Activated CD4-positive, alpha-beta memory T cell treated with anti-CD3 and anti-CD28 coated beads, Interleukin-2, amount 10 ng/mL, durations not matched to agents 7 days and 5 days (primary cell): ENCODE data around the gene ZNF436. TPM values are rescaled to one million over a fixed set of nuclear protein-coding genes. Genes with fewer than 3 reads are reported as not detected.
"Not testable (repeated sequence)": the region's sequence is repeated elsewhere in the genome, so short reads cannot be mapped to it uniquely, and the experiment has no call there.

Source experiments
- CTCF ChIA-PET: fragments of 350-600 bp; sonication (Branson Sonifier 250); formaldehyde crosslinking; loops from one replicate; lab custom pipeline; 2021; ENCODE audit warnings: antibody characterized with exemption, inconsistent platforms; lab: Charles Lee
- POLR2A ChIA-PET: fragments of 350-600 bp; sonication (Branson Sonifier 250); formaldehyde crosslinking; loops from one replicate; lab custom pipeline; 2021; ENCODE audit warnings: antibody characterized with exemption; lab: Charles Lee
- DNase-seq: peaks from one replicate; pipeline ENCODE4 v3.0.0-alpha.2; 2020
- H3K27ac Mint-ChIP-seq: one replicate; pipeline ENCODE4 v1.8.0; 2021; ENCODE audit warnings: mild to moderate bottlenecking, mixed read lengths
- H3K27me3 Mint-ChIP-seq: one replicate; pipeline ENCODE4 v1.8.0; 2021; ENCODE audit warnings: mixed read lengths
- H3K36me3 Mint-ChIP-seq: one replicate; pipeline ENCODE4 v1.8.0; 2021; ENCODE audit warnings: low read depth, mixed read lengths
- H3K4me1 Mint-ChIP-seq: one replicate; pipeline ENCODE4 v1.8.0; 2021; ENCODE audit warnings: mixed read lengths
- H3K4me3 Mint-ChIP-seq: one replicate; pipeline ENCODE4 v1.8.0; 2021; ENCODE audit warnings: mild to moderate bottlenecking, mixed read lengths
- H3K9me3 Mint-ChIP-seq: one replicate; pipeline ENCODE4 v1.8.0; 2021; ENCODE audit warnings: mixed read lengths
- total RNA-seq, 2 experiments: library from RNA; stranded (reverse); gene quantifications; one replicate each; pipeline ENCODE4 v1.2.3, GENCODE V29; 2021

The ZNF436 gene
- total RNA-seq, 2 experiments from 2014 or later = 6.1 to 6.8 TPM

DNA sequence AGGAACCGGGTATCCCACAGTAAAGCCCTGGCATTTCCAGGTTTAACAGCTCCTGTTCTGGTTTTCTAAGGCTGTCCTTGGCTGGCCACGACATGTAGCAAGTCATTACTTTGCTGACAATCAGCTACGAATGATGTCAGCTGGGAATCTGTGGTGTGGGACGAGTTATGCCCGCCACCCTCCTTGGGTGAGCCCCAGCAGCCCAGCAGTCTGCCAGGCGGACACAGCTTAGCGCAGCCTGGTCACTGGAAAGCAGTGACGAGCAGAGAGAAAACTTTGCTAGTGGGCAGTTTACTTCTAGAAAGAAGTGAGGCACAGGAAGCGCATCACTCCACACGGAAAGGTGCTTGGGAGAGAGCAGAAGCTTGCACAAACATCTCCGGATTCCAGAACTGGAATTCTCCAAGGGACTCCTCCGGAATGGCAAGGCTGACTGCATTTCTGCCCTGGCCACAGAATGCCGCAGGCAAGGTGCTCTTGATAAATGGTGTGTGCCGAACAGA is 15.5 kb upstream of the ZNF436 start:
- Mint-ChIP-seq H3K9me3 (no peaks in the 10 kb centered on the region), H3K4me3 (no peak overlapping the region), H3K27me3 (peaks cover 5% of the 10 kb centered on the region), H3K4me1 (no peaks in the 10 kb centered on the region), H3K27ac (no peak overlapping the region), H3K36me3 (no peaks in the 10 kb centered on the region)
- CTCF ChIA-PET = interaction anchor here (0.7 to 1.0 kb wide), 2 partner anchors 19 to 41 kb away, joined by 3 read pairs; no protein-coding TSS in a partner anchor
- DNase-seq = no peak
- POLR2A ChIA-PET = no interaction called here

DNA sequence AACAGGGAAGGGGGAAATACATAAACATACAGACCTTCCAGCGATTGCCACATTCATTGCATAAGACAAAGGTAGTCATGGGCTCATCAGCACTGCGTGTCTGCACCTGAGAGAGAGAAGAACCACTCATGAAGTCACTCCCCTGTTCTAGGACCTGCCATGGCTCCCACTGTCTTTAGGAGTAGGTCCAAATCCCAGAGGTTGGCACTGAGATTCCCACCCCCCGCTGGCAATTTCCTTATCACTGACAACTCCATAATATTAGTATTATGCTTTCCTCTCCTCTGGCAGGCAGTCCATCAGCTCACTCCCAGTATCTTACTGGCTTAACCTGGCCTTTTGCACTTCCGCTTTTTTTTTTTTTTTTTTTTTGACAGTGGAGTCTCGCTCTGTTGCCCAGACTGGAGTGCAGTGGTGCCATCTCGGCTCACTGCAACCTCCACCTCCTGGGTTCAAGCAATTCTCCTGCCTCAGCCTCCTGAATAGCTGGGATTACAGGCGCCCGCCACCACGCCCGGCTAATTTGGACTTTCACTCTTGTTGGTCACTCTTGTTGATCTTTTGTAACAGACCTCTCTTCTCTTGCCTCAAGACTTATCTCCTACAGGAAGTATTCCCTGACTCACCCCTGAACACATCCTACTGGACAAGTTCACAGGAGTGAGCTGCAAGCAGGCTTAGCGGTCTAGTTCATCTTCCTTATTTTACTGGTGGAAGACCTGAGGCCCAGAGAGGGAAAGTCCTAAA is 14.8 kb upstream of the ZNF436 start:
- H3K27me3 Mint-ChIP-seq = peaks cover 5% of the 10 kb centered on the region
- no peaks in the 10 kb centered on the region for H3K9me3 Mint-ChIP-seq
- H3K27ac Mint-ChIP-seq = no peak overlapping the region
- H3K4me1 Mint-ChIP-seq = no peaks in the 10 kb centered on the region
- H3K4me3 Mint-ChIP-seq = no peak overlapping the region
- DNase-seq = no peak
- ChIA-PET CTCF (interaction anchor here (0.7 to 1.0 kb wide), 2 partner anchors 19 to 40 kb away, joined by 3 read pairs; no protein-coding TSS in a partner anchor), POLR2A (no interaction called here)
- H3K36me3 Mint-ChIP-seq = no peaks in the 10 kb centered on the region

DNA sequence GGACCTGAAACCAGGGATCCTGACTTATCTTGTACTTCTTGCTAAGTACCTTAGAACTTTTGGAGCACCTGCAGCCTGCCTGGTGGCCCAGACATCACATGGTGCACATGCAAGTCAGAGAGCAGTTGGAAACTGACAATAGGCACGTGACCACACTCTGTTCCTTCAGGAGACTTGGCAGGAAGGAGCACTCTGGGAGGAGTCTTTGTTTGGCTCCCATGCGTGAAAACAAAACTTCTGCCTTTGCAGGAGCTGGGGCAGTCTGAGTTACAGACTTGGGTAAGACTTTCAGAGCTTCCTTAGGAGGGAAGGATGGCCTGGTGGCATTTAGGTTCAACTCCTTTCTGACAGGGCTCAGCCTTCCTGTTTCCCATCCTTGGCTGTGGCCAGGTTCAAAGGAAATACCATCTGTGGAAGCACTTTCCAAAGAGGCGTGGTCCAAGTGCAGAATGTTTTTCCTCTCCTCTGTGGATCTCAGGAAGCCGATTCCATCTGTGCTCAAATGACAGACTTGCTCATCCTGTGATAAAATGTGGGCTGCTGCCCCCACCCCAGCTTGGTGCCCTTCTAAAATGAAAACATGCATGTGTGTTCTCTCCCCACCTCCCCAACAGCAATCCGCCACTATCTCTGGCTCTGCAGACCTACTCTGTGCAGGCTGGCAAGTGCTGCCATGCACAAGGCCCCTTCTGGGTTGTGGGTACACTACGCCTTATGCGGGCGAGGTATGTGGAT is 14.1 kb upstream of the ZNF436 start:
- DNase-seq = no peak
- ChIA-PET POLR2A (no interaction called here), CTCF (no interaction called here)
- Mint-ChIP-seq H3K4me1 (no peaks in the 10 kb centered on the region), H3K9me3 (no peaks in the 10 kb centered on the region), H3K4me3 (no peak overlapping the region), H3K27ac (no peak overlapping the region), H3K36me3 (no peaks in the 10 kb centered on the region), H3K27me3 (peaks cover 5% of the 10 kb centered on the region)

DNA sequence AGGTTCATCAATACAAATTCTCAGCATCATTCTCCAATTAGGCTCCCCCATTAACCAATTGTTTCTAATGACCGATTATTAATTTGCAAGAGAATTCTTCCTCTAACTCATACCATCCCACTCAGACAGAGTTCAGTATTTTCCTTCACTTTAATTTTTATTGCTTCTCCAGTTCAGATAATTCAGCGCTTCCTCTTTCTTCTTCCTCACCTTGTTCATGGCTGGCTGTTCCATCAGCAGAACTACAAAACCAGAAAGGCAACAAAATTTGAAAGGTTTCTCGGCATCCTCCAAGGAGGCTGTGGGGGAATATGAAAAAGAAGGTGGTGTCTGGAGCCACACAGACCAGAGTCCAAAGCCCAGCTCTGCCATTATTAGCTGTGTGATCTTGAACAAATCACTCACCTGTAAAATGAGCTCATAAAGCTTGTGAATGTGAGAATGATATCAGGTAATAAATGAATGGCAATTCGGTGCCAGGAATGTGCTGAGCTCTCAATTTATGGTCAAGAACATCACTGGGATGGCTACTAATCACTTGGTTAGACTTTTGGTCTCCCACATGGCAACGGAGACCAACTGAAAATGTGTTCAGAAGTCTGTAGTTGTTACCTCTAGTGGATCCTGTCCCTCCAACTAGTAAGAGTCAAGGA is 11.7 kb upstream of the ZNF436 start:
- H3K27ac Mint-ChIP-seq = no peak overlapping the region
- no peak for DNase-seq
- H3K4me1 Mint-ChIP-seq = no peaks in the 10 kb centered on the region
- POLR2A ChIA-PET = interaction anchor here (1.0 kb wide), 1 partner anchor 37 kb away, joined by 3 read pairs; the partner anchor contains the start of gene HNRNPR
- peaks cover 5% of the 10 kb centered on the region for H3K27me3 Mint-ChIP-seq
- no peak overlapping the region for H3K4me3 Mint-ChIP-seq
- H3K9me3 Mint-ChIP-seq = no peaks in the 10 kb centered on the region
- CTCF ChIA-PET = no interaction called here
- no peaks in the 10 kb centered on the region for H3K36me3 Mint-ChIP-seq

DNA sequence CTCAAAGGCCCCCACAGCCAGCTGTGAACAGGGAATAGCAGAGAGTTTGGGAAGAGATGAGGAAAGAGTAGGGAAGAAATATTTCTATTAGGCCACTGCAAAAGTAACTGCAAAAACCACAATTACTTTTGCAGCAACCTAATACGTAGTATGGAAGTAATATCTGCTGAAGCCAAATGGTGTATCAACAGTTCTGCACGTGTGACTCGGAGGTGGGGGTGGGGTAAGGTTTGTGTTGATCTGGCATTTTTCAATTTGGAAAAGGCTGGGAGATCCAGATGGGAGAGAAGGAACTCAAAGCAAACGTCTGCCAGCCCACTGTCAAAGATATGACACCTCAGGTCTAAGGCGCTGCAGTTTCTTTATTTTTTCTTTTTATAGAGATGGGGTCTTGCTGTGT is 11.1 kb upstream of the ZNF436 start:
- Mint-ChIP-seq H3K4me3 (no peak overlapping the region), H3K27ac (no peak overlapping the region), H3K4me1 (no peaks in the 10 kb centered on the region), H3K36me3 (no peaks in the 10 kb centered on the region), H3K9me3 (no peaks in the 10 kb centered on the region), H3K27me3 (peaks cover 5% of the 10 kb centered on the region)
- ChIA-PET POLR2A (no interaction called here), CTCF (no interaction called here)
- DNase-seq = no peak

DNA sequence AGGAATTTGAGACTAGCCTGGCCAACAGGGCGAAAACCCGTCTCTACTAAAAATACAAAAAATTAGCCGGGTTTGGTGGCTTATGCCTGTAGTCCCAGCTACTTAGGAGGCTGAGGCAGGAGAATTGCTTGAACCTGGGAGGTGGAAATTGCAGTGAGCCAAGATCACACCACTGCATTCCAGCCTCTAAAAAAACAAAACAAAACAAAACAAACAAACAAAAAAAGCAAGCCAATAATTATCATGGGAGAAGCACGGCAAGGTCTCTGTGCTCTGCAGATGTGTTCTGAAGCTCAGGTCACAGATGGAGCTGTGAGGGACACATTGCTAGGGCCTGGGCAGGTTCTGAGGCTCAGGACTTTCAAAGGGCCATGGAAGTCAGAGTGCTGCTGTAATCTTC is 10.6 kb upstream of the ZNF436 start:
- H3K27me3 Mint-ChIP-seq, H3K27ac Mint-ChIP-seq, H3K4me3 Mint-ChIP-seq, H3K4me1 Mint-ChIP-seq, H3K9me3 Mint-ChIP-seq, POLR2A ChIA-PET, CTCF ChIA-PET, H3K36me3 Mint-ChIP-seq, DNase-seq: not testable (repeated sequence)

DNA sequence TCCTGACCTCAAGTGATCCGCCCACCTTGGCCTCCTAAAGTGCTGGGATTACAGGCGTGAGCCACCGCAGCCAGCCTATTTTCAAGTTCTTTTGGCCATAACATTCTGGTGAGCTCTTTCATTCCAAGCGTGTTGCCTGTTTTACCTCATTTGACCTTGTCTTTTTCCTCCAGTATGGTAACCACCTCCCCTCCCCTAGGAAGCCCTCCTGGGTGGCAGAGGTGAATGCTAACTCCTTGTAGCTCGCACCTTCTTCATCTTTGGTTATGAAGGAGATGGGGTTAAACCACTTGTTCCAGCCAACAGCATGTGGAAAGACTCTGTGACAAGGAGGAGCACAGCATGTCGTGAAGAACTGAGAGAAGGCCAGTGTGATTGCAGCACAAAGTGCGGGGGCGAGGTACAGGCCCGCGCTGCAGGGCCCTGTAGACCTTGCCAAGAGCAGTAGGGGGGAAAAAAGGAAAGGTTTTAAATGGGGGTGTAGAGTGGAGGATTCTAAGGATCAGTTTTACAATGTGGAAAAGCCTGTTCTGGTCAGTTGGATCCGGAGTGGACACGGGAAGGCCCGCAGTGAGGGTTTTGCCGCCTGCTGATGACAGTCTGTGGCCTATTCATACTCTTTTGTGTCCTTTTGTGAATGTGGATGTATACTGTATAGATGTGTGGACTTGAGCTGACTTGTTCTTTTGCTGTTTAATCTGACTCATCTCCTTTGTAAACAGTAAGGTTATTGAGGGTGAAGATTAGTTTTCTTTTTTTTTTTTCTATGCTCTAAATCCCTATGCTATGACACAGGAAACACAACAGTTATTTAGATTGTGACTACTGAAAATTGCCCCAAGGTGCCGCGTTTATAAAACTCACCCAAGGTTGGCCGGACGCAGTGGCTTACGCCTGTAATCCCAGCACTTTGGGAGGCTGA is 7.5 kb upstream of the ZNF436 start:
- no peak overlapping the region for H3K27ac Mint-ChIP-seq
- H3K9me3 Mint-ChIP-seq = no peaks in the 10 kb centered on the region
- no peak overlapping the region for H3K4me3 Mint-ChIP-seq
- no peaks in the 10 kb centered on the region for H3K36me3 Mint-ChIP-seq
- DNase-seq = no peak
- H3K27me3 Mint-ChIP-seq = peaks cover 5% of the 10 kb centered on the region
- POLR2A ChIA-PET = interaction anchor here (0.7 kb wide), 1 partner anchor 109 kb away, joined by 3 read pairs; no protein-coding TSS in a partner anchor
- no peaks in the 10 kb centered on the region for H3K4me1 Mint-ChIP-seq
- CTCF ChIA-PET = interaction anchor here (0.6 to 1.1 kb wide), 2 partner anchors 26 to 400 kb away, joined by 3 to 5 read pairs; no protein-coding TSS in a partner anchor

DNA sequence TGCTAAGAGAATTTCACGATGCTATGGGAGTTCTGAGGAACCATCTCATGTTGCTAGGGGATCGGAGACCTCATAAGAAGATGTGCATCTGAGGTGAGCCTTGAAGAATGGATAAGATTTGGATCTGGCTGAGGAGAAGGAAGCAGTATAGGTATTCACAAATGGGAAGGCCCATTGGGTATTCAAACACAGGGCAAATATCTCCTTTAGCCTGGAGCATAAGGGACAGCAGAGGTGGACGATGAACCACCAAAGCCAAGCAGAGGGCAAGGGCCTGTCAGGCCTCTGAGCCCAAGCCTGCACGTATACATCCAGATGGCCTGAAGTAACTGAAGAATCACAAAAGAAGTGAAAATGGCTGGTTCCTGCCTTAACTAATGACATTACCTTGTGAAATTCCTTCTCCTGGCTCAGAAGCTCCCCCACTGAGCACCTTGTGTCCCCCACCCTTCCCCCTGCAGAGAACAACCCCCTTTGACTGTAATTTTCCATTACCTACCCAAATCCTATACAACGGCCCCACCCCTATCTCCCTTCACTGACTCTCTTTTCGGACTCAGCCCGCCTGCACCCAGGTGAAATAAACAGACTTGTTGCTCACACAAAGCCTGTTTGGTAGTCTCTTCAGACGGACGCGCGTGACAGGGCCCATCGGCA is 4.6 kb upstream of the ZNF436 start:
- POLR2A ChIA-PET, H3K36me3 Mint-ChIP-seq, H3K27me3 Mint-ChIP-seq, H3K9me3 Mint-ChIP-seq, H3K27ac Mint-ChIP-seq, H3K4me3 Mint-ChIP-seq, DNase-seq: not testable (repeated sequence)
- CTCF ChIA-PET = interaction anchor here (0.7 kb wide), 1 partner anchor 30 kb away, joined by 3 read pairs; no protein-coding TSS in a partner anchor
- H3K4me1 Mint-ChIP-seq = peaks cover 14% of the 10 kb centered on the region

DNA sequence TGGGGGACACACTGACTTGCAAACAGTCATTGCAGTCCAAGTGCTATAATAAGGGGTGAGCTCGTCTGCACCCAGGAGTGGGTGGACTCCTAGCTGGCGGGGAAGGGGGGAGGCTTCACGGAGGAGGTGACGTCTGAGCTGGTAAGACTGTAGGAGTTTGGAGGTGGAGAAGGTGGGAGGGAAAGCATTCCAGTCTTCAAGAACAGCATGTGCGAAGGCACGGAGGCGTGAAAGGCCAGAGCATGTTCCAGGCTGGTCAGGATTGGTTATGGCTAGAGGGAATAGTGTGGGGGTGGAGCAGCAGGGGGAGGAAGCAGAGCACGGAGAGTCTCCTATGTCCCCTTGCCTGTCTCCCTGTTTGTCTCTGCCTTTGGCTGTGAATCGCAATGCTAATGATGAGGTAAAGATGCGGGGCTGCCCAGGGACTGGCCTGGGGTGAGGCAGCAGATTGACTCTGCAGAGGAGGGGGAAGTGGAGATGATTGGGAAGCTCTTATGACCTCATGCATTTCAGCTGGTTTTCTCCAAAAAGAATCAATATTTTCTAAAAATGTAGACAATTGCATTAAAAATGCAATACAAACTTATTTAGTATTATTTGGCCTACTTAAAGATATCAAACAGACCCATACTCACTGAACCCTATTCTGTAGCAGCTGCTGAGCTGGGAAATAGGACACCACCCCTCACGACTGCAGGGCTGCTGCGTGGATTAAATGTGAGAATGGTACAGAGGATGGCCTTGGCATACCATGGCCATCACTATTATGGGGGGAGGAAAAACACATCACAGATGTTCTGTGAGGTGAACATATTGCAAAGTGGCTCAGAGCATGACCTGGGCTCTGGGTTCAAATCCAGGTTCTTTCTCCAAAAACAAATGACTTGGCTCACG is 2.6 kb upstream of the ZNF436 start:
- ChIA-PET CTCF (no interaction called here), POLR2A (interaction anchor here (1.0 to 1.2 kb wide), 2 partner anchors 10 to 17 kb away, joined by 3 read pairs; no protein-coding TSS in a partner anchor)
- no peak for DNase-seq
- Mint-ChIP-seq H3K4me1 (peaks cover 21% of the 10 kb centered on the region), H3K27me3 (no peaks in the 10 kb centered on the region), H3K9me3 (no peaks in the 10 kb centered on the region), H3K4me3 (no peak overlapping the region), H3K27ac (no peak overlapping the region), H3K36me3 (peaks cover 10% of the 10 kb centered on the region)

DNA sequence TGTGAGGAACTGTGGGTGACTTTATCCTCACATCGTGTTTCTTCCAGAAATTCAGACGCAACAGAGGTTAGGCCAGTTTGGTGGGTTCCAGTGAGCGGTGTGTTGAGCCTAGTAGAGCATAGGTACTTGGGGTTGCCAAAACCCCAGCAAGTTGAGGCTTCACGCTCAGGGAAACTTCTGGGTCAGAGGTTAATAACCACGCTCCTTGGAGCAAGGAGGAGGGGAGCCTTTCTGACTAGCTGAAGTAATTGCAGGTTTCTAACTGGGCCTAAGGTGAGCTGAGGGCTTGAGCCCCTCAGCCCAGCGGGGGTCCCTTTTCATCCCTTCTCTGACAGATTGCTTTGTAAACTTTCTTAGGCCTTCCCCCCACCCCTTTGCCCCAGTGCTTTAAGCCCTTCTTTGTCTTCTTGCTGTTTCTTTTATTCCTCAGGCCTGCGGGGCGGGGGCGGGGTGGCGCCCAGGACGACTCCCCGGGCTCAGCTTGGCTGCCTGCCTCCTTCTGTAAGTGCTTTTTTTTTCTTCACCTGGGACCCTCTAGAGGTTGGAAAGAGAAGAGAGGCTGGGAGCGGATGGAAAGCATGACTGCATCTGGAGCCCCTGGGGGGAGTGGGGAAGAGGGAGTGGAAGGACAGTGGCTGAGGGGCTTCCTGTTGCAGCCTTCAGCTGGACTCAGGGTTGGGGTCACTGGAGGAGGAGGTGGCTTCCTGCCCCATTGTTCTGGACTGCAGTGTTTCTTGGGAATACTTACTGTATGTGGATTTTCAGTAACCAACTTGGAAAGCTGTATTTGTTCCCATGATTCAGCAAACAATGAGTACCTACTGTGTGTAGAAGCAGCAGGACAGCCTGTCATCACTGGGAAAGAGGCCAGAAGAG is 1.3 kb upstream of the ZNF436 start:
- no peak for DNase-seq
- H3K27ac Mint-ChIP-seq = no peak overlapping the region
- peaks cover 8% of the 10 kb centered on the region for H3K9me3 Mint-ChIP-seq
- H3K27me3 Mint-ChIP-seq = no peaks in the 10 kb centered on the region
- ChIA-PET POLR2A (interaction anchor here (1.2 to 3.6 kb wide), 2 partner anchors 8 to 26 kb away, joined by 3 to 60 read pairs; partner anchors contain the start of gene HNRNPR), CTCF (no interaction called here)
- peaks cover 31% of the 10 kb centered on the region for H3K4me1 Mint-ChIP-seq
- H3K4me3 Mint-ChIP-seq = no peak overlapping the region
- H3K36me3 Mint-ChIP-seq = peaks cover 22% of the 10 kb centered on the region
